HG03196 (cell line): ENCODE measurements around the gene SETMAR.
"Not testable (repeated sequence)": the region's sequence is repeated elsewhere in the genome, so short reads cannot be mapped to it uniquely, and the experiment has no call there.

Experiments used
- ATAC-seq: cut with Tn5 transposase; IDR thresholded peaks from one replicate; pipeline ENCODE4 v1.9.1; 2021; ENCODE audit not compliant: unreplicated experiment

The SETMAR gene

GRCh38 chr3:4313606-4314293 lies 10.6 kb downstream of the SETMAR start:
- no peak for ATAC-seq

GRCh38 chr3:4314688-4315087 lies 11.5 kb downstream of the SETMAR start:
- ATAC-seq = no peak

GRCh38 chr3:4320096-4320911 lies 17.1 kb downstream of the SETMAR start:
- no peak for ATAC-seq

DNA sequence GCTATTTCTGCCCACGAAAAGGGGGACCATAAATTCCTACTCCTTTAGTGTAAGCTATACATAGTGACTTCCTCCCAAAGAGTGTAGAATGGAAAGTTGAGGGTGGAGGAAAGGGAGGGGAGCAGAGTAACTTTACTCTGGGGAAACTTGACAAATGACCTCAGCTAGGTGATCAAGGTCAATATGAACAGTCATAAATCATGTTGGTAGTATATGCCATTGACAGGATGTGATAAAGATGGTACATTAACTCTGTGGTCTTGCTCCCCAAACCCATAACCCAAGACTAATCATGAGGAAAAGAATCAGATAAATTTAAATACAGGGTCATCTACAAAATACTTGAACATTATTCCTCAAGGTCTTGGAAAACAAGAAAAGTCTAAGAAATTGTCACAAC lies 18.6 kb downstream of the SETMAR start:
- ATAC-seq = no peak

DNA sequence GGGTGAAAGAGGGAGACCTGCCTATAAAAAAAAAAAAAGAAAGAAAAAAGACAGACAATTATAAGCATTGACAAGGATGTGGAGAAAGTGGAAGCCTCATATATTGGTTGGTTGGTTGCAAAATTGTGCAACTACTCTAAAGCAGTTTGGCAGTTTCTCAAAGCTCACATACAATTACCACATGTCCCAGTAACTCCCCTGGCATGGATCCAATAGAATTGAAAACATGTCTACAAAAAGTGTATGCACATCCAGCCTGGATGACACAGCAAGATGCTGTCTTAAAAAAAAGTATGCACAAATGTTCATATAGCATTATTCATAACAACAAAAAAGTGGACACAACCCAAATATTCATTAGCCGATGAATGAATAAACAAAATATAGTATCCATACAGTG lies 19.5 kb downstream of the SETMAR start:
- no peak for ATAC-seq

GRCh38 chr3:4323246-4324027 lies 20.3 kb downstream of the SETMAR start:
- no peak for ATAC-seq

GRCh38 chr3:4326868-4327267 lies 23.7 kb downstream of the SETMAR start:
- no peak for ATAC-seq

DNA sequence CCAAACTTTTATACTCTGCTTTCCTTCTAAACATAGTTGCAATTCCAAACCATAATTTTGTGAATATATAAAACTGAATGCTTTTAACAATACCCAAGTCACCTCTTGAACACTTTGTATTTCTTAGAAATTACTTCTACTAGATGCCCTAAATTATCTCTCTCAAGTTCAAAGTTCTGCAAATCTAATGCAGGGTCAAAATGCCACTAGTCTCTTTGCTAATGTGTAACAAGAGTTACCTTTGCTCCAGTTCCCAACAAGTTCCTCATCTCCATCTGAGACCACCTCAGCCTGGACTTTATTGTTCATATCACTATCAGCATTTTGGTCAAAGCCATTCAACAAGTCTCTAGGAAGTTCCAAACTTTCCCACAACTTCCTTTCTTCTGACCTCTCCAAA lies 26.6 kb downstream of the SETMAR start:
- not testable (repeated sequence) for ATAC-seq

GRCh38 chr3:4332111-4332510 lies 28.9 kb downstream of the SETMAR start:
- no peak for ATAC-seq

DNA sequence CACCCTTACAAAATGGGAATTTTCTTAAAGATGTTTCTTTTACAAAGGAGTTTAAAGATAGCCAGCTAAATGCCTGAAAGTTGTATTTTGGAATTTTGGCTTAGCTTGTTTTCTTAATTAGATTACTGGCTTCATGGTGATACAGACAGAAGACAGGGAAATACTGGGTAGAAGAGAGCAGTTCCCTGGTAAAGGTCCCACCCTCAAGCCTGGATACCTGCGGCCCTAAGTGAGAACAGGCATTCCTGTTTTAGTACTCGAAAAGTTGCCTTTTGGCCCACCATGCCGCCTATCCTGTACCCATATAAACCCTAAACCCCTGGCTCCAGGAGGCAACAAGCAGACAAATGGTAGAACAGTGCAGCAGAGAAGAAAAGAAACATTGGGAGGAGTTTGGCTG lies 29.4 kb downstream of the SETMAR start:
- no peak for ATAC-seq

GRCh38 chr3:4332991-4333390 lies 29.8 kb downstream of the SETMAR start:
- ATAC-seq = no peak

- no peak for ATAC-seq
Measured at GRCh38 chr3:4334548-4334947, 31.4 kb downstream of the SETMAR start.

DNA sequence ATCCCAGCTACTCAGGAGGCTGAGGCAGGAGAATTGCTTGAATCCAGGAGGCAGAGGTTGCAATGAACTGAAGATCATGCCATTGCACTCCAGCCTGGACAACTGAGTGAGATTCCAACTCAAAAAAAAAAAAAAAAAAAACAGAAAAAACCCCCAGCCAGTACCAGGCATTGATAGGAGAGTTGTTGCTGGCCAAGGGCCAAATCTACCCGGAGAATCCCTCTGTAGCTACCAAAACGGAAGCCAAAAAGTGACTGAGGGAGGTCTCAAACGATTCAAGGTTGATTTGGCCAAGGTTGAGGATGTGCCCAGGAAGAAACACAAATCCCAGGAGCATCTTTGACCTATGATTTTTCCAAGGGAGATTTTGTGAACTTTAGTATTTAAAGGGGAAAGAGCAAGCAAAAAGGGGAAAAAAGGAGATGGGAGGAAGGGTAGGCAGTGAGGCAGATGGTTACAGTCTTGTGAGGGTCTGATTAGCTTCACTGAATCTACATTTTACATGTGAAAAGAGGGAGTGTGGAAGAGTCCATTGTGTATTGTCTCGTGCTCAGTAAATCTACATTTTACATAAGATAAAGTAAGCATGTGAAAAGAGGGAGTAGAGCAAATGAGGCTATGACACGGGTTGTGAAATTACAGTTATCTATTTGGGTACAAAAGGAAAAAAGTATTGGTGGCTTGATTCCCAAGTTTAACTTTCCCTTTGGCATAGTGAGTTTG lies 32.8 kb downstream of the SETMAR start:
- no peak for ATAC-seq

DNA sequence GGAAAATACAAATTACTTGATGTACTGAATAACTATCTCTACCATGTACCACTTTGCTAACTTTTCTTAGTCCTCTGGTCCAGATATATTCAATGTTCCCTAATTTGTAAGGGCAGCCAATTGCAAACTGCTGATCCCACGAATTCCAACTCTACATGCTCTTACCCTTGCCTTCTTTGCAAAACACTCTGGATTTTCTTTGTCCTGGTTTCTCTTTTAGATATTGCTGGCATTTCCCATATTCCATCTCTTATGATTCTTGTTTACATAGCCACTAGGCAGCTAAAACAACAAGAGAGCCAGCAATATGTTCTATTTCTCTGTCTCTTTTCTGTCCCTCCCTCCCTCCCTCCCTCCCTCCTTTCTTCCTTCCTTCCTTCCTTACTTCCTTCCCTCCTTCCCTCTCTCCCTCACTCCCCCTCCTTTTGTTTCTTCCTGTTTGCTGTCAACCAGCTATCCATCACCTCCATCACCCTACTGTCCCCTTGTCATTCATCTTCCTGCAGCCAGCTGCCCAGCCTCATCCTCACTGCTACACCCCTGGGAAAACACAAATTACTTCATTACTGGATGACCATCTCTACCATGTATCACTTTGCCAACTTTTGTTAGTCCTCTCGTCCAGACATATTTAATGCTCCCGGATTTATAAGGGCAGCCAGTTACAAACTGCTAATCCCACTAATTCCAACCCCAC lies 33.8 kb downstream of the SETMAR start:
- no peak for ATAC-seq

- ATAC-seq = no peak
Measured at GRCh38 chr3:4338751-4339150, 35.6 kb downstream of the SETMAR start.

DNA sequence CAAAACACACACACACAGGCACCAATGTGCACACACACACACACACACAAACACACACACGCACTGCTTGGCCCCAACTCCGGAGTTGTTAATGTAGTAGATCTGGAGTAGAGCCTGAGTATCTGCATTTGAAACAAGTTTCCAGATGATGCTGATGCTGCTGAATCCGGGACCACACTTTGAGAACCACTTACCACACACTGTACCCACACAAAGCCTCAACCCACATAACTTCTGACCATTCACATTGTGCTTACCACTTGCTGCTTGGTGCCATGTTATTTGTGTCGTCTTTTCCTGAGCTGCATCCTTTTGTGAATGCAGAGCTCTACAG lies 36.9 kb downstream of the SETMAR start:
- ATAC-seq = no peak

- ATAC-seq = no peak
Measured at GRCh38 chr3:4340411-4341335, 37.5 kb downstream of the SETMAR start.

- ATAC-seq = no peak
Measured at GRCh38 chr3:4341336-4341675, 38.1 kb downstream of the SETMAR start.

- no peak for ATAC-seq
Measured at GRCh38 chr3:4343258-4343657, 40.1 kb downstream of the SETMAR start.

- peak; percentile 92 for ATAC-seq
Measured at GRCh38 chr3:4350789-4351163, 47.6 kb downstream of the SETMAR start.
